Measurements from ENCODE around the gene GAD1. TPM values are rescaled to one million over a fixed set of nuclear protein-coding genes. Genes with fewer than 3 reads are reported as not detected.

GAD1 gene
- total RNA-seq, 1 experiment from 2014 or later = 1.1 TPM

- TF ChIP-seq CTCF (conservative IDR thresholded peaks at IDR 0.05; ENCODE audit: low read depth, low read length) (no peak), EZH2 (IDR thresholded peaks at IDR 0.05; ENCODE audit: borderline replicate concordance, low read depth, low read length, poor library complexity, severe bottlenecking) (peak; percentile 6)
- no peaks in the 10 kb centered on the region for H3K9me3 ChIP-seq (ENCODE audit: low read depth, low read length, poor library complexity, severe bottlenecking)
- ChIA-PET CTCF (interaction anchor here (0.6 to 3.0 kb wide), 4 partner anchors 405 to 1362 kb away, joined by 3 to 16 read pairs (median 8); no protein-coding TSS in a partner anchor), POLR2A (ENCODE audit: low non-redundant PET) (no interaction called here)
- BruUV-seq (replicated peaks) = no TSS peak
- no peaks in the 10 kb centered on the region for H3K36me3 ChIP-seq (ENCODE audit: insufficient read depth, low read length, poor library complexity, severe bottlenecking)
- peaks cover 63% of the 10 kb centered on the region for H3K27me3 ChIP-seq (replicated peaks; ENCODE audit: insufficient read depth, low read depth, low read length, poor library complexity)
- peaks cover 19% of the 10 kb centered on the region for H3K4me1 ChIP-seq (ENCODE audit: insufficient read depth, low read length, poor library complexity, severe bottlenecking)
- DNase-seq (ENCODE audit: low spot score) = no peak
- intact Hi-C loops (cut with micrococcal nuclease; ENCODE audit: unreplicated experiment) = loop anchor here (1.0 to 5.0 kb wide), 4 partner anchors 454 to 1362 kb away; no protein-coding TSS in a partner anchor
- no peak overlapping the region for H3K27ac ChIP-seq (ENCODE audit: low read depth, low read length, poor library complexity, severe bottlenecking)
- H3K4me3 ChIP-seq (ENCODE audit: low read depth, low read length, poor library complexity, severe bottlenecking) = no peak overlapping the region
These were observed 2.0 kb upstream of the GAD1 start for GRCh38 chr2:170814533-170815230.

GRCh38 chr2:170815311-170815710 is 1.4 kb upstream of the GAD1 start:
- Histone ChIP-seq H3K9me3 (ENCODE audit: low read depth, low read length, poor library complexity, severe bottlenecking) (no peaks in the 10 kb centered on the region), H3K4me3 (ENCODE audit: low read depth, low read length, poor library complexity, severe bottlenecking) (peak overlapping the region; percentile 44), H3K27me3 (replicated peaks; ENCODE audit: insufficient read depth, low read depth, low read length, poor library complexity) (peaks cover 69% of the 10 kb centered on the region), H3K4me1 (ENCODE audit: insufficient read depth, low read length, poor library complexity, severe bottlenecking) (peaks cover 19% of the 10 kb centered on the region), H3K27ac (ENCODE audit: low read depth, low read length, poor library complexity, severe bottlenecking) (no peak overlapping the region), H3K36me3 (ENCODE audit: insufficient read depth, low read length, poor library complexity, severe bottlenecking) (no peaks in the 10 kb centered on the region)
- BruUV-seq (replicated peaks) = no TSS peak
- DNase-seq (ENCODE audit: low spot score) = no peak
- CTCF ChIA-PET = interaction anchor here (0.6 to 3.0 kb wide), 4 partner anchors 445 to 1363 kb away, joined by 3 to 16 read pairs (median 6); no protein-coding TSS in a partner anchor
- POLR2A ChIA-PET (ENCODE audit: low non-redundant PET) = no interaction called here
- TF ChIP-seq CTCF (conservative IDR thresholded peaks at IDR 0.05; ENCODE audit: low read depth, low read length) (no peak), EZH2 (IDR thresholded peaks at IDR 0.05; ENCODE audit: borderline replicate concordance, low read depth, low read length, poor library complexity, severe bottlenecking) (no peak)
- intact Hi-C loops (cut with micrococcal nuclease; ENCODE audit: unreplicated experiment) = loop anchor here (2.0 kb wide), 1 partner anchor 455 kb away; no protein-coding TSS in a partner anchor

GRCh38 chr2:170815746-170816503 is 762 bp upstream of the GAD1 start:
- peak; percentile 83 for DNase-seq (ENCODE audit: low spot score)
- peaks cover 19% of the 10 kb centered on the region for H3K4me1 ChIP-seq (ENCODE audit: insufficient read depth, low read length, poor library complexity, severe bottlenecking)
- no TSS peak for BruUV-seq (replicated peaks)
- peak overlapping the region; percentile 44 for H3K4me3 ChIP-seq (ENCODE audit: low read depth, low read length, poor library complexity, severe bottlenecking)
- TF ChIP-seq CTCF (conservative IDR thresholded peaks at IDR 0.05; ENCODE audit: low read depth, low read length) = peak; percentile 81
- TF ChIP-seq EZH2 (IDR thresholded peaks at IDR 0.05; ENCODE audit: borderline replicate concordance, low read depth, low read length, poor library complexity, severe bottlenecking) = peak; percentile 9
- POLR2A ChIA-PET (ENCODE audit: low non-redundant PET) = no interaction called here
- H3K36me3 ChIP-seq (ENCODE audit: insufficient read depth, low read length, poor library complexity, severe bottlenecking) = no peaks in the 10 kb centered on the region
- no peaks in the 10 kb centered on the region for H3K9me3 ChIP-seq (ENCODE audit: low read depth, low read length, poor library complexity, severe bottlenecking)
- CTCF ChIA-PET = interaction anchor here (0.6 to 3.0 kb wide), 7 partner anchors 421 to 1364 kb away, joined by 3 to 16 read pairs (median 4); no protein-coding TSS in a partner anchor
- peaks cover 75% of the 10 kb centered on the region for H3K27me3 ChIP-seq (replicated peaks; ENCODE audit: insufficient read depth, low read depth, low read length, poor library complexity)
- no peak overlapping the region for H3K27ac ChIP-seq (ENCODE audit: low read depth, low read length, poor library complexity, severe bottlenecking)
- intact Hi-C loops (cut with micrococcal nuclease; ENCODE audit: unreplicated experiment) = loop anchor here (2.0 kb wide), 1 partner anchor 455 kb away; no protein-coding TSS in a partner anchor

Data from A673 (cell line).